ENCODE data around the gene ACTL6A. TPM values are rescaled to one million over a fixed set of nuclear protein-coding genes. Genes with fewer than 3 reads are reported as not detected.
A peak's percentile ranks its signal among the peaks of the same experiment; 100 is the strongest.

Gene ACTL6A
- total RNA-seq, 1 donor from 2014 or later: 155 TPM

DNA sequence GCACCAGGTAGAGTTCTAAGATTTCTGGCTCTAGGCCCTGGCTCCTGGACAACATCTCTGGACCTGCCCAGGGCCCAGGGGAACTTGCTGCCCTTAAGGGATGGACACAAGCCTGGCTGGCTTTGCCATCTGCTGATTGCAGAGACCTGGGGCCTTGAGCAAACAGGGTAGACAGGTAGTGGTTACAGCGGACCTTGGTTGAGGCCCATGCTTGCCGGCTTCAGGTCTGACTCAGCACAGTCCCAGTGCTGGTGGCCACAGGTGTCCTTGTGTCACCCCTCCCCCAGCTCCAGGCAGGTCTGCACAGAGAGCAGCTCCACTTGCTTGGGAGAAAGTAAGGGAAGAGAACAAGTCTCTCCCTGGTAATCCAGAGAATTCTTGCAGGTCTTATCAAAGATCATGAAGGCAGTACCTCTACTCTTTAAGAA, 15.9 kb upstream of the ACTL6A start:
- Histone ChIP-seq H3K36me3 (no peaks in the 10 kb centered on the region), H3K27me3 (no peaks in the 10 kb centered on the region), H3K4me2 (no peak overlapping the region), H3K79me2 (ENCODE audit: low read depth) (no peaks in the 10 kb centered on the region), H3K9me3 (ENCODE audit: low read depth) (no peaks in the 10 kb centered on the region), H3K4me1 (no peaks in the 10 kb centered on the region), H4K20me1 (ENCODE audit: low read depth) (no peaks in the 10 kb centered on the region), H2AFZ (replicated peaks) (peak overlapping the region; percentile 3), H3K4me3 (no peak overlapping the region), H3K27ac (no peak overlapping the region), H3F3A (ENCODE audit: low read depth) (no peaks in the 10 kb centered on the region), H3K9ac (no peak overlapping the region)
- Mint-ChIP-seq H3K36me3 (peaks cover 3% of the 10 kb centered on the region), H3K27ac (no peak overlapping the region), H3K9me3 (peaks cover 5% of the 10 kb centered on the region), H3K4me1 (peaks cover 8% of the 10 kb centered on the region), H3K27me3 (ENCODE audit: insufficient read depth, low read depth) (peaks cover 7% of the 10 kb centered on the region), H3K4me3 (no peak overlapping the region)
- no peak for DNase-seq (ENCODE audit: low spot score)
- TF ChIP-seq EZH2 (IDR thresholded peaks at IDR 0.05) (no peak), EZH2phosphoT487 (IDR thresholded peaks at IDR 0.05) (no peak)
- TF ChIP-seq, protein P1, sequence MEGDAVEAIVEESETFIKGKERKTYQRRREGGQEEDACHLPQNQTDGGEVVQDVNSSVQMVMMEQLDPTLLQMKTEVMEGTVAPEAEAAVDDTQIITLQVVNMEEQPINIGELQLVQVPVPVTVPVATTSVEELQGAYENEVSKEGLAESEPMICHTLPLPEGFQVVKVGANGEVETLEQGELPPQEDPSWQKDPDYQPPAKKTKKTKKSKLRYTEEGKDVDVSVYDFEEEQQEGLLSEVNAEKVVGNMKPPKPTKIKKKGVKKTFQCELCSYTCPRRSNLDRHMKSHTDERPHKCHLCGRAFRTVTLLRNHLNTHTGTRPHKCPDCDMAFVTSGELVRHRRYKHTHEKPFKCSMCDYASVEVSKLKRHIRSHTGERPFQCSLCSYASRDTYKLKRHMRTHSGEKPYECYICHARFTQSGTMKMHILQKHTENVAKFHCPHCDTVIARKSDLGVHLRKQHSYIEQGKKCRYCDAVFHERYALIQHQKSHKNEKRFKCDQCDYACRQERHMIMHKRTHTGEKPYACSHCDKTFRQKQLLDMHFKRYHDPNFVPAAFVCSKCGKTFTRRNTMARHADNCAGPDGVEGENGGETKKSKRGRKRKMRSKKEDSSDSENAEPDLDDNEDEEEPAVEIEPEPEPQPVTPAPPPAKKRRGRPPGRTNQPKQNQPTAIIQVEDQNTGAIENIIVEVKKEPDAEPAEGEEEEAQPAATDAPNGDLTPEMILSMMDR (IDR thresholded peaks at IDR 0.05): no peak

- Histone ChIP-seq H3K79me2 (ENCODE audit: low read depth) (no peaks in the 10 kb centered on the region), H4K20me1 (ENCODE audit: low read depth) (no peaks in the 10 kb centered on the region), H3K27me3 (no peaks in the 10 kb centered on the region), H3K9ac (no peak overlapping the region), H3F3A (ENCODE audit: low read depth) (no peaks in the 10 kb centered on the region), H3K4me1 (no peaks in the 10 kb centered on the region), H3K4me3 (no peak overlapping the region), H3K27ac (no peak overlapping the region), H3K36me3 (no peaks in the 10 kb centered on the region), H3K9me3 (ENCODE audit: low read depth) (no peaks in the 10 kb centered on the region), H3K4me2 (no peak overlapping the region), H2AFZ (replicated peaks) (no peak overlapping the region)
- Mint-ChIP-seq H3K27ac (no peak overlapping the region), H3K9me3 (peaks cover 5% of the 10 kb centered on the region), H3K4me3 (no peak overlapping the region), H3K27me3 (ENCODE audit: insufficient read depth, low read depth) (peaks cover 7% of the 10 kb centered on the region), H3K4me1 (peaks cover 8% of the 10 kb centered on the region), H3K36me3 (peaks cover 3% of the 10 kb centered on the region)
- no peak for TF ChIP-seq EZH2 (IDR thresholded peaks at IDR 0.05)
- TF ChIP-seq, protein P1 (IDR thresholded peaks at IDR 0.05): no peak
- no peak for TF ChIP-seq EZH2phosphoT487 (IDR thresholded peaks at IDR 0.05)
- DNase-seq (ENCODE audit: low spot score): no peak
Observed at GRCh38 chr3:179551349-179552105, 11.2 kb upstream of the ACTL6A start.

DNA sequence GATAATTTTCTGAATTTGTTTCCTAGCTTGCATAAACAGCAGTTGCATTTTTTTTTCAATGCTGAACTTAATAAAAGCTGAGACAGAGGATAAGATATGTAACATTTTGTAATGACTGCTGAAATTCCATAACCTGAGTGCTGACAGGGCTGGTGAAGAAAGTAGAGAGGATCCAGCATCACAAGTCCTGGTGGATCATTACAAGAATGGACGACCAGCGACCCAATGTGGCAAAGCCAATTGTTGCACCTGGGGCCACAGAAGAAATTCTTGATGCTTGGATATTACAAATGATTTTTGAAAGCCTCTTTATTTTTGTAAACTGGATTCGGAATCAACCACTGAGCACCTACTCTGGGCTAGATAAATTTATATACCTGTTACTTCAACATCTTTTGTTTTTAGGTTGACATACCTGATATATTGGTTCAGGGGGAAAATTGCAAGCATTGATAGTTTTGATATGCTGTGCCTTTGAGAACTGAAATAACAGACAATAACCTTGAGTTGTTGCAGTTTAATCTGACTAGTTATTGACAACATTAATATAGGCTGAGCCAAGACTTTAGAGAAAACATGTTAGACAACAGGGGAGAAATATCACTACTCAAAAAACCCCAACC, 3.9 kb upstream of the ACTL6A start:
- H3K4me3 Mint-ChIP-seq: no peak overlapping the region
- no peak overlapping the region for H2AFZ ChIP-seq (replicated peaks)

More for the DNA sequence above, 3.9 kb upstream of the ACTL6A start:
- H3K4me1 ChIP-seq: peaks cover 1% of the 10 kb centered on the region
- H3K36me3 ChIP-seq: no peaks in the 10 kb centered on the region
- Mint-ChIP-seq H3K27me3 (ENCODE audit: insufficient read depth, low read depth) (peaks cover 4% of the 10 kb centered on the region), H3K27ac (no peak overlapping the region), H3K4me1 (peaks cover 8% of the 10 kb centered on the region), H3K36me3 (no peaks in the 10 kb centered on the region), H3K9me3 (no peaks in the 10 kb centered on the region)
- TF ChIP-seq, protein P1 (IDR thresholded peaks at IDR 0.05): peak; percentile 95
- no peak for TF ChIP-seq EZH2phosphoT487 (IDR thresholded peaks at IDR 0.05)
- no peaks in the 10 kb centered on the region for H3K27me3 ChIP-seq
- peaks cover 5% of the 10 kb centered on the region for H3K79me2 ChIP-seq (ENCODE audit: low read depth)
- no peak overlapping the region for H3K4me3 ChIP-seq
- no peak overlapping the region for H3K9ac ChIP-seq
- peaks cover 12% of the 10 kb centered on the region for H3F3A ChIP-seq (ENCODE audit: low read depth)
- H3K9me3 ChIP-seq (ENCODE audit: low read depth): no peaks in the 10 kb centered on the region
- no peak overlapping the region for H3K4me2 ChIP-seq
- H3K27ac ChIP-seq: no peak overlapping the region
- peaks cover 4% of the 10 kb centered on the region for H4K20me1 ChIP-seq (ENCODE audit: low read depth)
- peak; percentile 77 for DNase-seq (ENCODE audit: low spot score)
